ENCODE data around the gene KCND3.

The KCND3 gene

DNA sequence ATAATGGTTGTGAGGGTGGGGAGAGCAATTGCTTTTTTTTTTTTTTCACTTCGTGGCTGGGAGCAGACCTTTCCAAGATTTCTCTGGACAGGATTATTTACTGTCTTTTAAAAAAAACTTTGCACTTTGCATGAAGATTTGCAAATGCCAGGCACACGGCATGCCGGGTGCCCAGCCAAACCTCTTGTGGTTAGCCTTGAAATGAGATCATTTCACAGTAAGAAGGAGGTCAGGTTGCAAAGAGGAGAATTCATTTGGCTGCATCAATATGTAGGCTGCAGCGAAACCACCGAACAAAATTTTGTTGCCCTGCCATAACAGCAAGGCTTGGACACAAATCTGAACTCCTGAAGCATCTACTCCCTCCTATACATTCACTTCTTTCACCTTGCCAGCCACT is 36.5 kb upstream of the KCND3 start:
- H3K4me3 ChIP-seq (ENCODE audit: low read depth, low read length), result no peak overlapping the region
- DNase-seq (ENCODE audit: low read depth, low spot score), result no peak
- POLR2A ChIA-PET, result no interaction called here
- TF ChIP-seq CTCF (IDR thresholded peaks at IDR 0.05; ENCODE audit: insufficient read depth, low read length, missing control alignments), result no peak
- CTCF ChIA-PET, result no interaction called here

- ChIA-PET POLR2A (no interaction called here), CTCF (no interaction called here)
- no peak for TF ChIP-seq CTCF (IDR thresholded peaks at IDR 0.05; ENCODE audit: insufficient read depth, low read length, missing control alignments)
Observed at GRCh38 chr1:112021263-112021662, 31.8 kb upstream of the KCND3 start.

GRCh38 chr1:112017183-112017582 is 27.7 kb upstream of the KCND3 start:
- TF ChIP-seq CTCF (IDR thresholded peaks at IDR 0.05; ENCODE audit: insufficient read depth, low read length, missing control alignments), result no peak
- CTCF ChIA-PET, result no interaction called here
- H3K4me3 ChIP-seq (ENCODE audit: low read depth, low read length), result no peak overlapping the region
- POLR2A ChIA-PET, result no interaction called here
- no peak for DNase-seq (ENCODE audit: low read depth, low spot score)

More at GRCh38 chr1:112021263-112021662, 31.8 kb upstream of the KCND3 start:
- no peak overlapping the region for H3K4me3 ChIP-seq (ENCODE audit: low read depth, low read length)
- no peak for DNase-seq (ENCODE audit: low read depth, low spot score)

DNA sequence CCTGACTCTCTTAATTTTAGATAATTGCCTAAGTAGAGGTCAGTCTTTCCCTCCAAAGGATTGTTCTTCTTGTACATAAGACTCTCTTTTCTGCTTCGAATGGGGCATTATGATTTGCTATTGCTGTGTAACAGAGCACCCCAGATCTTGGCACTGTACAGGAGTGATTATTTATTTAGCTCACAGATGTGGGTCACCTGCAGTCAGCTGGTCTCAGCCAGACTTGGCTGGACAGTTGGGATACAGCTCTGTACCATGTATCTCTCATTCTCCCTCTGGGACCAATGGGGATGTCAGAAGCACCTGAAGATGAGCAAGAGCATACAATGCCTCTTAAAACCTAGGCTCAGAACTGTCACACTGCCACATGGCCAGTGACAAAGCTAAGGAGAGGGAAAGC is 23.4 kb upstream of the KCND3 start:
- no peak for TF ChIP-seq CTCF (IDR thresholded peaks at IDR 0.05; ENCODE audit: insufficient read depth, low read length, missing control alignments)
- no peak overlapping the region for H3K4me3 ChIP-seq (ENCODE audit: low read depth, low read length)
- ChIA-PET POLR2A (no interaction called here), CTCF (no interaction called here)
- no peak for DNase-seq (ENCODE audit: low read depth, low spot score)

GRCh38 chr1:112011202-112011601 is 21.7 kb upstream of the KCND3 start:
- TF ChIP-seq CTCF (IDR thresholded peaks at IDR 0.05; ENCODE audit: insufficient read depth, low read length, missing control alignments), result no peak
- no peak for DNase-seq (ENCODE audit: low read depth, low spot score)
- ChIA-PET CTCF (no interaction called here), POLR2A (no interaction called here)
- H3K4me3 ChIP-seq (ENCODE audit: low read depth, low read length), result no peak overlapping the region

DNA sequence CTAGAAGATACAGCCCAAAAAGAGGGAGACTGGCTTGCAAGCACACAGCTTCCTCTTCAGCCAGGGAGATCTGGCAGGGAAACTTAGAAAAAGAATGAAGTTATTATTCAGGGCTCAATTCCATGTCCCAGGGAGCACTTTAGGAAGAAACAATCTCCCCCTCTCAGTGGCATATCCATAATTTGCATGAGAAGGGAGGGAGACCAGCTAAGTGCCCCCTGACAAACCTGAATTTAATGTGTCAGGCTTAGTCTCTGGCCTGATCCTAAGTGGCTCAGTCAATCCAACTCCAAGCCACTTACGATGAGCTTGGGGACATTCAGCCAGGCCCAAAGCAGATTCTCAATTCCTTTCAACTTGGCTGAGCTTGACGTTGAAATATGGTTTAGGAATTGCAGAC is 17.7 kb upstream of the KCND3 start:
- CTCF ChIA-PET, result no interaction called here
- DNase-seq (ENCODE audit: low read depth, low spot score), result no peak
- POLR2A ChIA-PET, result no interaction called here
- TF ChIP-seq CTCF (IDR thresholded peaks at IDR 0.05; ENCODE audit: insufficient read depth, low read length, missing control alignments), result no peak
- no peak overlapping the region for H3K4me3 ChIP-seq (ENCODE audit: low read depth, low read length)

All from AG04449 (cell line).